IPS DF 4.7 (cell line): ENCODE measurements around the gene ELMO1.

Experiments
- DNase-seq: peaks from one replicate; pipeline ENCODE4 v3.0.0-alpha.2; 2013; ENCODE audit warnings: low spot score; ENCODE audit errors: extremely low read depth

The ELMO1 gene

DNA sequence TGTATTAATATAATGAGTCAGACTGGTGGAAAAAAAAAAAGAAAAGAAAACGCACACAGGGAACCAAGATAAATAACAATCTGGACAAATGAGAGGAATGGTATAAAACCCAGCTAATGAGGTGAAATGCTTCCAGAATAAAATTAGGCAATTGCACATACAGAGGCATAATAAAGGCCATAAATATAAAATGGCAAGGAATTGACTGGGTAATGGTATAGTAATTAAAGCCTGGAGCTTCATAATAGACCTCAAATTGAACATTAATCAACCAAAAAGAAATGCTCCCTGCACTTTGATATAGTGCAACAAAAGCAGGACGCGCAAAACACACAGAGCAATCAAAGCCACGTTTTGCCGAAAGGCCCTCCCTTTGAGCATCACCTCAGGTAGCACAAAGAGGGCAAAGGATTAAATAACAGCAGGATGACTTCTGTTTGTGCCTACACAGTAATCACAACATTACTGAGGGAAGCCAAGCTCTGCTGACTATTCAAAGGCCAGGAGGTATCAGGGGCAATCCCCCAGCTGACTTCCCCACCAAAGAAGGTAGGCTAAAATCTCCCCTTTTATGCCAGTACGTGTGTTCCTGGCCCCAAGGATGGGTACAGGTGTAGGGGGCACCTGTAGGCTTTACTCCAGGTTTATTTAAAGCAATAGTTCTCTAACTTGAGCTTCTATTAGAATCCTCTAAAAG is 343.7 kb downstream of the ELMO1 start:
- DNase-seq: no peak

- DNase-seq: no peak
Measured at GRCh38 chr7:37102518-37103137, 346.0 kb downstream of the ELMO1 start.

GRCh38 chr7:37100735-37101331 is 347.8 kb downstream of the ELMO1 start:
- DNase-seq: no peak

- DNase-seq: no peak
Measured at GRCh38 chr7:37098762-37099161, 349.9 kb downstream of the ELMO1 start.

GRCh38 chr7:37097983-37098382 is 350.7 kb downstream of the ELMO1 start:
- no peak for DNase-seq

DNA sequence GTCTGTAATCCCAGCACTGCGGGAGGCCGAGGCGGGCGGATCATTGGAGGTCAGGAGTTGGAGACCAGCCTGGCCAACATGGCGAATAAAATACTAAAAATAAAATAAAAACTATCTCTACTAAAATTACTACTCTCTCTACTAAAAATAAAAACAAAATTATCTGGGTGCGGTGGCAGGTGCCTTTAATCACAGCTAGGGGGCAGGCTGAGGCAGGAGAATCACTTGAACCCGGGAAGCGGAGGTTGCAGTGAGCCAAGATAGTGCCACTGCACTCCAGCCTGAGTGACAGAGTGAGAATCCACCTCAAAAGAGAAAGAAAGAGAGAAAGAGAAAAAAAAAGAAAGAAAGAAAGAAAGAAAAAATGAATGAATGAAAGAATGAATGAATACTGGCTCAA is 351.4 kb downstream of the ELMO1 start:
- DNase-seq: no peak

DNA sequence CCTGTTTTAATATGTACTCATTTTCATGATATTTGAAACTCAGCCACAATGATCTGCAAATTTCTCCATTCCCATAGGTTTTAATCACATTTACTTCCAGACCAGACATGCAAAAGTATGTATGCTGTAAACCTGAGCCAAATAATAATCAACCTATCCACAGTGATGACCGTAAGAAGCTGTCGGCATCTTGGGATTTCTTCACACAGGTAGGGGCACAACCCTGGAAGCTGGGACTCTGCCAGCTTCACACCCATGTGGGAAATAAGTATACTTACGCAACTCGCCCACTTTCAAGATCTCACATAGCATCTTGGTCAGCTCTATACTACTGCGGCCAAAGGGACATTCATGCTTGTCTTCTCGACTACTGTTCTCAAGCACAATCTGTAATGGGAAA is 352.3 kb downstream of the ELMO1 start:
- DNase-seq: no peak

DNA sequence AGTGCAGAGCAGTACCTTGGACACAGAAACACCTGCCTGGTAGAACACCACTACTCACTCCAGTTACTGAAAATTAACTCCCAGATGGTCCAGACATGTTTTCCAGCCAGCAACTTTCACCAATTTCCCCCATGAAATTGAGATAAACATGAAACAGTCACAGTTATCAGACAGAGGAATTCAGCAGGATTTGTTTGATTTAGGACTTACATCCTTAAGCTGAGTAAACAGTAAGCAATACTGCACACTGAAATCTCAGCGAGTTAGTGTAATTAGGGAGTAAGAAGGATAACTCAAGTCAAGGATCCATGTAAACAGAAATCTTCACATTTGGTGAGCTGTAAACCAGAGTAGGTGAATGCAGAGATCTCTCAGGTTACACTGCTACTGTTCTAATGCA is 353.5 kb downstream of the ELMO1 start:
- DNase-seq: no peak

- no peak for DNase-seq
Measured at GRCh38 chr7:37093257-37093656, 355.4 kb downstream of the ELMO1 start.

DNA sequence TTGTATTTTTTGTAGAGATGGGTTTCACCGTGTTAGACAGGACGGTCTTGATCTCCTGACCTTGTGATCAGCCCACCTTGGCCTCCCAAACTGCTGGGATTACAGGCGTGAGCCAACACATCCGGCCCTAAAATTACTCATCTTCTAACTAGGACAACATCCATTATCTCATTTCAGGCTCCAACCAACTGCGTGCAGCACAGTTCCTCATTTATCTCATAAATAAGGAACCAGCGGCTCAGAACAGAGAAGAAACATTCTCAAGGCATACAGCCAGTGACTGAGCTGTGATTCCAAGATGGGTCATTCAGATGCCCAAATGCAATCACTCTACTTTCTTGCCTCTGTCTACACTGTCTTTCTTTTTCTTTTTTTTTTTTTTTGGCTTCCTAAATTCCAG is 356.1 kb downstream of the ELMO1 start:
- DNase-seq: no peak

GRCh38 chr7:37089972-37090371 is 358.7 kb downstream of the ELMO1 start:
- DNase-seq: no peak

DNA sequence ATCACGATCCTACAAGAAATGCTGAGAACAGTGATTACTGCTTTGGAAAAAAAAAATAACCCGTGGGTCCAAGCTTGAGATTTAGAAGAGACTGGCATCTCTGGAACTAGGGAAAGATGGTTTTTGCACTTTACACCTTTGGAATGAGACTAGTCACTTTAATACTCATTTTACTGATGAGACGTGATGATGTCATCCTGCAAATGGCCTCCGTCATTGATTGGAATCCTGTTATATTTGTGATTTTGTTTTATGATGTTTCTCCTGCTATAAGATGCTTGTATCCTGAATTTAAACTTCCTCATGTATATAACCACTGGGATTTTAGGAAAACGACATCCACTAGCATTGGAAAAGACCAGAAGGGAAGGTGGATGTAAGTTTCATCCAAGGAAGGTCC is 363.1 kb downstream of the ELMO1 start:
- no peak for DNase-seq

DNA sequence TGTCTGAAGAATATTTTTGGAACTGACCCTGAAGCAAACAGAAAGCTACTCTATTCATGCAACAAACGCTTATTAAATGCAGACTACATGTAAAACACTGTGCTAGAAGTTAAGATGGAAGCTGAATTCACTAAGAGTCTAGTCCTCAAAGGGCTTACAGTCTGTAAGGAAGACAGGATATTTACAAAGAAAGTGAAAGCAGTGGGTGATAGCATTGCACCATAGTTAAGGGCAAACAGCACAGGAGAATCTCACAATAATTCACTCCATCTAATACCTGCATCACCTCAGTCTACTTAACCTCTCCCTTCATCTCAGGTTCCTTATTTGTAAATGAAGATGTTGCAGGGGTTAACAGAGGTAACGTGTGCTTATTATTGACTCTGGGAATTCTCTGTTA is 364.4 kb downstream of the ELMO1 start:
- DNase-seq: no peak

DNA sequence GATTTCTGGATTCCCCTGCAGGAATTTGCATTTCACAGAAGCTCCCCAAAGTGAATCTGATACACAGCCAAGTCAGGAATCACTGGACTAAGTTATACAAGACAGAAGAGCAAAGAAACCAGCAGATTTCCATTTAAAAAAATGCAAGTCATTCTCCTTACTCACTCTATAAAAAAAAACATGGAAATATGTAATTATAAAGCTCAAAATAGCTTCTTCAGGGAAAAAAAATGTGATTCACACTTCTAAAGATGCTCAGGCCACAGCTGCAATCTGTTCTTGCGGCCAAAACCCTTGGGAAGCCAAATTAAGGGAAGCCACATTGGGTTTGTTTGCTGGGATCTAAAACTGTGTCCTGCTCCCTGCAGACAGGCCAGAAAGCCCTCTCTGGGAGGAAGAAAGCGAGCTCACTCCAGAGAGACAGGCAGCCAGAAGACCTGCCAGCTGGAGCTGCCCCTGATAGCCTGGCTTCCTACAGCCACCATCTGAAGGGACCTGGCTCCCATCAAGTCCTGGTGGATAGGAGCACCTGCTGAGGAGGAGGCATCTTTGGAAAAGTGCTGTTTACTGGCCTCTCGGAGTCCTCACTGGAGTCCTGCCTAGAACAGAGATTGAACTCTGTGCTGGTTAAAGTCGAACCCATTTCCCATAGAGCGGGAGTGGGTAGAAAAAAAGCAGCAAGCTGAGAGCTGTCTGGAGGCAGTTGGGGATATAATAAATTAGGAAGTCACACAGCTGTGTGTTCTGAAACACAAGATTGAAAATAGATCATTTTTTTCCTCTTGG is 365.2 kb downstream of the ELMO1 start:
- DNase-seq: no peak

DNA sequence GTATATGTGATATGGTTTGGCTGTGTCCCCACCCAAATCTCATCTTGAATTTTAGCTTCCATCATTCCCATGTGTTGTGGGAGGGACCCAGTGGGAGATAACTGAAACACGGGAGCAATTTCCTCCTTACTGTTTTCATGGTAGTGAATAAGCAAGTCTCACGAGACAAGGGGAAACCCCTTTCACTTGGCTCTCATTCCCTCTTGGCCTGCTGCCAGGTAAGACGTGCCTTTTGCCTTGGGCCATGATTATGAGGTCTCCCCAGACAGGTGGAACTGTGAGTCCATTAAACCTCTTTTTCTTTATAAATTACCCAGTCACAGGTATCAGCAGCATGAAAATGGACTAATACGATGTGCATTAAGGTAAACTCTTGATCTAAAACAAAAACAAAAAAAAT is 367.2 kb downstream of the ELMO1 start:
- DNase-seq: no peak

GRCh38 chr7:37079420-37079819 is 369.2 kb downstream of the ELMO1 start:
- no peak for DNase-seq

GRCh38 chr7:37076668-37077067 is 372.0 kb downstream of the ELMO1 start:
- DNase-seq: no peak

- DNase-seq: no peak
Measured at GRCh38 chr7:37074370-37074769, 374.3 kb downstream of the ELMO1 start.

DNA sequence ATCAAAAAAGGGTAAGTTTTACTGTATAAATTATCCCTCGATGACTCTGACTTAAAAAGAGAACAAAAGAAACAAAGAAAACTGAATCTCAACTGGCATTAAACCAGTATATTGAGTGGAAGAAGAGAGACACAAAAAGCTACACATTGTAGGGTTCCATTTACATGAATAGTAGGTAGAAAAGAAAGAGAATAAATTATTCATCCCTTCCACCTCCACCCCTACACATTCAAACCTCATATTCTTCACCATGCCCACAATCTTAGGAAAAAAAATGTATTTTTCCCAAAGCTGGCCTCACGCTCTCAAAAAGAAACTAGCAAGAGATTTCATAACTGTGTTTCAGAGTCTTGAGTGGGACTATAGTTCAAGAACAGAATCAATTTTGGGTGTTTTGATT is 377.5 kb downstream of the ELMO1 start:
- DNase-seq: no peak

GRCh38 chr7:37070471-37070870 is 378.2 kb downstream of the ELMO1 start:
- no peak for DNase-seq

DNA sequence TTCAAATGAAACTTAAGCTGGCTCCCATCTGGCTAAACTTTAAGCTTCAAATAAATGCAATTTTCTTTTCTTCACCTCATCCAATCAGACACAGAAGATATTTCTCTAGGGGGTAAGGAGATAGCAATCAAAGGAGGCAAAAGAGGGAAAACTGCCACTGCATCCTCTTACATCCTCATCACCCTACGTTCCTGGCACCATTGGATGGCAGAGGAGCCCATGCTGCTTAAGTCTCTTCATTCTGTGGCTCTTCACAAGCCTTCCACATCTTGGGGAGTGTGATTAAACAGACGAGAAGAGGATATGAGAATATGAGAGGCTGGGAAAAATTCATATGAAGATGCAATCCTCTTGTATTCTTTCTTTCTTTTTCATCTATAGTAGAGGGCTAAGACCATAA is 378.6 kb downstream of the ELMO1 start:
- no peak for DNase-seq

DNA sequence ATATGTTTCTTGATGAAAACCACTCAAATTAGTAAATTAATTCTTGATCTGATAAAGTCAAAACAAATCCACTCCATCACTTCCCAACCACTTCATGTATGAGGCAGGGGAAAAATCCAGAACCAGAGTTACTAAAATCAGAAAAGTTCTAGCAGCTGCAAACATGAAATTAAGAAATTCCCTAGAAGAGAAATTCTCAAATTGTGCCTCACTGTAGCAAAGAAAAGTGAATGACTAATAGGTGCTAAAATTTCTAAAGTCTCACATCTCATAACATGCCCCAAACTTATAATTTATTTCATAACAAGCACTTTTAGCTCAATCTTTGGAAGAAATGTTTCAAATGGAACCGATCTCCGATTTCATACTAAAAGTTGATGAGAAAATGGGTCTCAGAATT is 379.3 kb downstream of the ELMO1 start:
- DNase-seq: no peak
